GM23248 (cell line): Measurements from ENCODE around the gene MYPOP.

Source experiments
- EZH2 ChIP-seq: fragments of 200-600 bp; sonication (generic); IDR thresholded peaks from 2 replicates; pipeline ENCODE4 v1.6.1; 2018; ENCODE audit warnings: antibody characterized with exemption, mild to moderate bottlenecking; ENCODE audit not compliant: insufficient read depth, poor library complexity, severe bottlenecking
- EZH2phosphoT487 ChIP-seq: fragments of 200-600 bp; sonication (generic); IDR thresholded peaks from 2 replicates; pipeline ENCODE4 v1.6.1; 2018; ENCODE audit warnings: antibody characterized with exemption, moderate library complexity, mild to moderate bottlenecking, low read depth; ENCODE audit not compliant: insufficient read depth

DNA sequence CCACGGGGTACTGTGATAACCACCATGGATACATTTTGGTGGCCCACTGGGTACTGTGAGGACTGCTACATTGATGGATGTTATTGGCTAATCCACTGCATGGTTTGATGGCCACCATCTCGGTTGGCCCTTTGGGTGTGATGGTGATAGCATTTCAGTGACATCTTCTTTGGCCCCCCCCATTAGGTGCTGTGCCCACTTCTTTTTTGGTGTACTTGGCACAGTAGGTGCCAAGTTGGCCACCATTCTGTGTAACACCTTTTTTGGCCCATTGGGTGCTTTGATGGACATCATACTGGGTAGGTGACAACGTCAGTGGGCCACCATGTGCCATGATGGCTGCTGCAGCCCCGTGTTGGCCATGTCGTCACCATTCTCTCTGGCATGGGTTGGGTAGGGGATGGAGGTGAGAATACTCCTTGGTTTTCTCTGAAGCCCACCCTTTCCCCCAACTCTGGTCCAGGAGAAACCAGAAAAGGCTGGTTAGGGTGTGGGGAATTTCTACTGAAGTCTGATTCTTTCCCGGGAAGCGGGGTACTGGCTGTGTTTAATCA lies 29.1 kb downstream of the MYPOP start:
- TF ChIP-seq EZH2: no peak
- TF ChIP-seq EZH2phosphoT487: no peak
